Caco-2 (cell line): ENCODE measurements around the gene OR51E2. TPM values are rescaled to one million over a fixed set of nuclear protein-coding genes. Genes with fewer than 3 reads are reported as not detected.

Experiments used
- BruUV-seq: library from RNA; stranded (reverse); fragments of 400-500 nt; replicated peaks from 2 replicates; lab custom pipeline; 2021; lab: Mats Ljungman, UMichigan
- CTCF ChIA-PET: fragments of 300-600 bp; sonication (Branson Sonifier 250); formaldehyde crosslinking; loops from one replicate; lab custom pipeline; 2022; ENCODE audit warnings: antibody characterized with exemption; lab: Charles Lee
- POLR2A ChIA-PET: fragments of 300-600 bp; sonication (Branson Sonifier 250); formaldehyde crosslinking; loops from one replicate; lab custom pipeline; 2022; ENCODE audit warnings: antibody characterized with exemption; lab: Charles Lee
- DNase-seq, 2 experiments: peaks; one replicate each; pipeline versions ENCODE4 v3.0.0 to v3.0.0-alpha.2; 2020 to 2022
- H3K27me3 ChIP-seq: replicated peaks from 2 replicates; pipeline ENCODE4 v1.6.0; 2011; ENCODE audit warnings: low read length; ENCODE audit not compliant: control insufficient read depth, insufficient read depth
- H3K36me3 ChIP-seq: 2 replicates; pipeline ENCODE4 v1.5.1; 2011; ENCODE audit warnings: low read length; ENCODE audit not compliant: control insufficient read depth, insufficient read depth
- H3K4me1 ChIP-seq: fragments of 250-450 bp; sonication (Bioruptor Pico); 2 replicates; pipeline ENCODE4 v1.5.1; 2020; ENCODE audit warnings: mild to moderate bottlenecking
- H3K4me3 ChIP-seq: 2 replicates; pipeline ENCODE4 v1.5.1; 2011; ENCODE audit warnings: low read depth, mild to moderate bottlenecking, control low read depth, low read length
- H3K9me3 ChIP-seq: fragments of 250-450 bp; sonication (Bioruptor Pico); 2 replicates; pipeline ENCODE4 v1.5.1; 2020; ENCODE audit warnings: mild to moderate bottlenecking, moderate library complexity
- H3K27ac Mint-ChIP-seq: one replicate; pipeline ENCODE4 v1.8.0; 2022; ENCODE audit warnings: mixed read lengths; ENCODE audit not compliant: unreplicated experiment
- H3K27me3 Mint-ChIP-seq: one replicate; pipeline ENCODE4 v1.8.0; 2022; ENCODE audit warnings: mixed read lengths; ENCODE audit not compliant: insufficient read depth, unreplicated experiment
- H3K36me3 Mint-ChIP-seq: one replicate; pipeline ENCODE4 v1.8.0; 2022; ENCODE audit warnings: mild to moderate bottlenecking, mixed read lengths; ENCODE audit not compliant: insufficient read depth, unreplicated experiment
- H3K4me1 Mint-ChIP-seq: one replicate; pipeline ENCODE4 v1.8.0; 2022; ENCODE audit warnings: low read depth, mixed read lengths; ENCODE audit not compliant: unreplicated experiment
- H3K4me3 Mint-ChIP-seq: one replicate; pipeline ENCODE4 v1.8.0; 2022; ENCODE audit warnings: mild to moderate bottlenecking, moderate library complexity, mixed read lengths; ENCODE audit not compliant: unreplicated experiment
- H3K9me3 Mint-ChIP-seq: one replicate; pipeline ENCODE4 v1.8.0; 2022; ENCODE audit warnings: mixed read lengths; ENCODE audit not compliant: unreplicated experiment
- intact Hi-C: fragments of 100-400 bp; cut with micrococcal nuclease; formaldehyde crosslinking; loops from one replicate; pipeline ENCODE4 v1.10.0; 2022; ENCODE audit not compliant: unreplicated experiment
- total RNA-seq: library from RNA; stranded (reverse); gene quantifications from 2 replicates; pipeline ENCODE4 v1.2.3, GENCODE V29; 2022
- TF ChIP-seq, protein P1 (sequence below), 2 experiments: fragments of 200-600 bp in 1 of 2; IDR thresholded peaks; 1 replicate in 1 of 2; 2 replicates in 1 of 2; pipeline versions ENCODE4 v1.5.1 to v1.8.0; 2011 to 2022; ENCODE audit warnings: antibody characterized with exemption in 1 of 2, control low read depth in 1 of 2, inconsistent platforms in 1 of 2, low read depth in 1 of 2, low read length in 1 of 2, mild to moderate bottlenecking in 1 of 2, moderate library complexity in 1 of 2; ENCODE audit not compliant: insufficient read depth in 1 of 2, severe bottlenecking in 1 of 2, unreplicated experiment in 1 of 2

Gene OR51E2
- total RNA-seq, 1 experiment from 2014 or later, result not detected

DNA sequence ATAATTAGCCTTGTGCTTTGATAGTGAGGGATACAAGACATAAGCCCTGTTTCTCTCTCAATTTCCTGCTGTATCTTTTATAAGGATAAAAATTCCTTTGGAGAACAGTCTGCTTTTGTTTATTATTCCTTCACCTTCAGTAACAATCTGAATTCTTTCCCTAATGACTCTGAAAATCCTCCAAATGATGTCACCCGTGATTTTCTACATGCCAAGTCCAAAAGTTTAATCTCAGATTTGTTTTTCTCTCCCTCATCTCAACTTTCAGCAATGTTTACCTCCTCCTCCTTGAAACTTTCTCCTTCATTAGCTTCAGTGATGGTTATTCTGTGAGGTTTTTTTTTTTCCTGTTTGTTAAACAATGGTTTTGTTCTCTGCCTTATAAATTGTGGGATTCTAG, 2.2 kb downstream of the OR51E2 start:
- DNase-seq, result no peak
- POLR2A ChIA-PET, result no interaction called here
- no peaks in the 10 kb centered on the region for H3K36me3 Mint-ChIP-seq
- BruUV-seq, result no TSS peak
- no peak overlapping the region for H3K4me3 ChIP-seq
- H3K4me1 ChIP-seq, result no peaks in the 10 kb centered on the region
- CTCF ChIA-PET, result no interaction called here
- H3K36me3 ChIP-seq, result no peaks in the 10 kb centered on the region
- TF ChIP-seq, protein P1, sequence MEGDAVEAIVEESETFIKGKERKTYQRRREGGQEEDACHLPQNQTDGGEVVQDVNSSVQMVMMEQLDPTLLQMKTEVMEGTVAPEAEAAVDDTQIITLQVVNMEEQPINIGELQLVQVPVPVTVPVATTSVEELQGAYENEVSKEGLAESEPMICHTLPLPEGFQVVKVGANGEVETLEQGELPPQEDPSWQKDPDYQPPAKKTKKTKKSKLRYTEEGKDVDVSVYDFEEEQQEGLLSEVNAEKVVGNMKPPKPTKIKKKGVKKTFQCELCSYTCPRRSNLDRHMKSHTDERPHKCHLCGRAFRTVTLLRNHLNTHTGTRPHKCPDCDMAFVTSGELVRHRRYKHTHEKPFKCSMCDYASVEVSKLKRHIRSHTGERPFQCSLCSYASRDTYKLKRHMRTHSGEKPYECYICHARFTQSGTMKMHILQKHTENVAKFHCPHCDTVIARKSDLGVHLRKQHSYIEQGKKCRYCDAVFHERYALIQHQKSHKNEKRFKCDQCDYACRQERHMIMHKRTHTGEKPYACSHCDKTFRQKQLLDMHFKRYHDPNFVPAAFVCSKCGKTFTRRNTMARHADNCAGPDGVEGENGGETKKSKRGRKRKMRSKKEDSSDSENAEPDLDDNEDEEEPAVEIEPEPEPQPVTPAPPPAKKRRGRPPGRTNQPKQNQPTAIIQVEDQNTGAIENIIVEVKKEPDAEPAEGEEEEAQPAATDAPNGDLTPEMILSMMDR (IDR thresholded peaks at IDR 0.05; ENCODE audit: insufficient read depth in 1 of 2, low read depth in 1 of 2, low read length in 1 of 2, severe bottlenecking in 1 of 2, unreplicated experiment in 1 of 2), result no peak
- no peaks in the 10 kb centered on the region for H3K4me1 Mint-ChIP-seq
- H3K9me3 ChIP-seq, result no peaks in the 10 kb centered on the region
- no peaks in the 10 kb centered on the region for H3K9me3 Mint-ChIP-seq
- H3K27me3 ChIP-seq, result no peaks in the 10 kb centered on the region
- intact Hi-C loops, result no loop called here
- H3K27me3 Mint-ChIP-seq, result peaks cover 13% of the 10 kb centered on the region
- H3K4me3 Mint-ChIP-seq, result no peak overlapping the region
- H3K27ac Mint-ChIP-seq, result no peak overlapping the region

DNA sequence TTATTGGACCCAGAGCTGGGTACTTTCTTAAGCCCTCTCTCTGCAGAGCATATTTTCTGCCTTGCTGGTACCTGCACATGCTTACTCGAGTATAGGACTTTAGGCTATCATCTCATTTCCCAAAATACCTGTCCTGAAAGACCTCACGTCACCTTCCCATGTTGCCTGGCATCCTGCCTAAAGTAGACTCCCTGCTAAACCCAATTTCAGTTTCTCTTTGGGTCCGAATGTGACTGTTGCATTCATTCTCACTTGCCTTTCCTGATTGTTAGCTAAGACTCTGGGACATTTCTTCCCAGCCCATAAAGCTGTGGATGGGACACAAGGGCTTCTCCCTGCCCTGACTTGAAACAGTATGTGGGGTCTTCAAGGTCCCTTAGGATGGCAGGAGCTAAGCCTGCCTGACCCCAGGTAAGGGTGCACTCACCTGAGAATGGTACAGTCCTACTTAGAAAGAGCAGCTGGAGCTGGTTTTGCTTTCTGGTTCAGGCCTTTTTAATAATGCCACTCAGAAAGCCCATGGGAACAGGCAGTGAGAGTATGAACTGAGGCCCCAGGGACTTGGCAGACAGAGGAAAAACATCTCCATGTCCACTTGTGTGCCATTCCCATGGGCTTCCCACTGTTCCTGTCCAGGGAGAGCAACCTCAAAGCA, 12.9 kb downstream of the OR51E2 start:
- ChIA-PET CTCF (no interaction called here), POLR2A (no interaction called here)
- Mint-ChIP-seq H3K4me3 (no peak overlapping the region), H3K9me3 (no peaks in the 10 kb centered on the region), H3K27ac (no peak overlapping the region), H3K27me3 (peaks cover 3% of the 10 kb centered on the region), H3K36me3 (no peaks in the 10 kb centered on the region), H3K4me1 (no peaks in the 10 kb centered on the region)
- Histone ChIP-seq H3K36me3 (no peaks in the 10 kb centered on the region), H3K4me3 (no peak overlapping the region), H3K4me1 (no peaks in the 10 kb centered on the region), H3K9me3 (no peaks in the 10 kb centered on the region), H3K27me3 (no peaks in the 10 kb centered on the region; the same call in 1 of the 2 replicates)
- no TSS peak for BruUV-seq
- TF ChIP-seq, protein P1 (IDR thresholded peaks at IDR 0.05; ENCODE audit: insufficient read depth in 1 of 2, low read depth in 1 of 2, low read length in 1 of 2, severe bottlenecking in 1 of 2, unreplicated experiment in 1 of 2), result no peak
- DNase-seq, result no peak
- intact Hi-C loops, result no loop called here

DNA sequence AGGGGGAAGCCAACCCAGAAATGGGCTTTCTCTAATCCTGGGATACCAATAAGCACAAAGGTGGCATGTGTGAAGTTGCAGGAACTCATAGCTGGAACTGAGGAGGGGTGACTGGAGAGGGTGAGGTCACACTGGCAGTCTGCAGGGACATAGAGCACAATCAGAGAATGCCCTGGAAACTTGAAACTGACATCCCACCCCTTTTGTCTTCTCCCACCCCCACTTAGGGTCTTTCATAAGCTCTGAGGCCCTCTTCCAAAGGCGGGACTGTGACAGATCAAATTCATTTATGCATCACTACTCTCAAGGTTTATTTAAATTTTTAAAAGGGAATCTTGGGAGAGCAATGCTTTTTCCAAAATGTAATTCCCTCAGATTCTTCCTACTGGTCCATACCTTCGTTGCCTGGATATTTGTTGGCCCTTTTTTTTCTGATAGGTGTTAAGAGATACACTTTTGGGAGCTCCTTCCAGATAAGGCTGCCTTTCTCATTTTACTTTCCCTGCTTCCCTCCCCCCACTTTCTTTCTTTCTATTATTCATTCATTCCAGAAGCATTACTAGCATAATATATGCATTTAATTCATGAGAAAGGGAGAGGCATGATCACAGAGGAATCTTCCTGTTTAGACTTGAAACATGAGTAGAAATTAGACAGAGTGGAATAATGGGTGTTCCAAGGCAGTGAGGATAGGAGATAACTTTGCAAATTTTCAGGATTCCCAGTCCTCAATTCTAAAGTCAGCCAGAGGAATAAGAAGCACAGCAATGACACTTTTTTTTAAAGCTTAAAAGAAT, 14.8 kb downstream of the OR51E2 start:
- Mint-ChIP-seq H3K27me3 (no peaks in the 10 kb centered on the region), H3K36me3 (no peaks in the 10 kb centered on the region), H3K4me3 (no peak overlapping the region), H3K27ac (no peak overlapping the region), H3K4me1 (no peaks in the 10 kb centered on the region), H3K9me3 (no peaks in the 10 kb centered on the region)
- TF ChIP-seq, protein P1 (IDR thresholded peaks at IDR 0.05; ENCODE audit: insufficient read depth in 1 of 2, low read depth in 1 of 2, low read length in 1 of 2, severe bottlenecking in 1 of 2, unreplicated experiment in 1 of 2), result no peak
- CTCF ChIA-PET, result interaction anchor here (0.7 kb wide), 1 partner anchor 97 kb away, joined by 3 read pairs; no protein-coding TSS in a partner anchor
- DNase-seq, result no peak
- intact Hi-C loops, result no loop called here
- no peaks in the 10 kb centered on the region for H3K4me1 ChIP-seq
- no peak overlapping the region for H3K4me3 ChIP-seq
- no peaks in the 10 kb centered on the region; the same call in 1 of the 2 replicates for H3K27me3 ChIP-seq
- POLR2A ChIA-PET, result no interaction called here
- BruUV-seq, result no TSS peak
- H3K9me3 ChIP-seq, result no peaks in the 10 kb centered on the region
- no peaks in the 10 kb centered on the region for H3K36me3 ChIP-seq
